ENCODE data around the gene KRT24. TPM values are rescaled to one million over a fixed set of nuclear protein-coding genes. Genes with fewer than 3 reads are reported as not detected.
"Not testable (repeated sequence)": the region's sequence is repeated elsewhere in the genome, so short reads cannot be mapped to it uniquely, and the experiment has no call there.

KRT24 gene
- total RNA-seq = not detected

DNA sequence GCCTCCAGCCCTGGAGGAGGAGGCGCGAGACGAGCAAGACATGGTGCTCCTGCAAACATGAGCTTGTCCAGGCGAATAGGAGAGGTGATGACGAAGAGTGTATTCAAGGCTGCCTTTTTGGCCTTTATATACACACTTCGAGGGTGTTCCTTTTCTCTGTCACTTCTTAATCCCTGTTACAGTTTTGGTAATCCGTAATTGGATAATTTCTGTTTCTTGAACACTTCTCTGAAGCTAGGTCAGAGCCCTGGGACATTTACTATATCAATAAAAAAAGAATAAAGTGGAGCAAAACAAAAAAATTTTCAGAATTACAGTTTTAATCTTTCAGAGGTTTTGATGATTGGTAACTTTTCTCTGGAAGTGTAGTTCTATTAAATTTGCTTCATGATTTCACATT, at the start of gene KRT24:
Gene KRT24, minus strand, starts transcription at position 101 of the 400 bp plus-strand sequence. Its CDS starts 59 bp downstream, at position 42.
- no peak for DNase-seq

DNA sequence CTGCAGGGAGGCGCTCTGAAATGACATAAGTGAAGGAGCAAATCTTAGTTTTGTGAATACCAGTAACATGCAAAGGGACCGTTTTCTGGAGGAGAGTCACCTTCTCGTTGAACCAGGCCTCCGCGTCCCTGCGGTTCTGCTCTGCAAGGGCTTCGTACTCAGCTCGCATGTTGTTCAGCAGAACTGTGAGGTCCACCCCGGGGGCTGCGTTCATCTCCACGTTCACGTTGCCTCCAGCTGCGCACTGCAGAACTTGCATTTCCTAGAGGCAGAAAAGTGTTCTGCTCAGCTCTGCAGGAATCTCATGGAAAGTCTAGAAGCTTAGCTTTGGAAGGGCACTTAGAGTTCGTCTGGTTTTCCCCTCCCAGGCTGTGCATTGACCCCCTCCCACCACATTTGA, 47.5 kb upstream of the KRT24 start:
- DNase-seq = no peak

DNA sequence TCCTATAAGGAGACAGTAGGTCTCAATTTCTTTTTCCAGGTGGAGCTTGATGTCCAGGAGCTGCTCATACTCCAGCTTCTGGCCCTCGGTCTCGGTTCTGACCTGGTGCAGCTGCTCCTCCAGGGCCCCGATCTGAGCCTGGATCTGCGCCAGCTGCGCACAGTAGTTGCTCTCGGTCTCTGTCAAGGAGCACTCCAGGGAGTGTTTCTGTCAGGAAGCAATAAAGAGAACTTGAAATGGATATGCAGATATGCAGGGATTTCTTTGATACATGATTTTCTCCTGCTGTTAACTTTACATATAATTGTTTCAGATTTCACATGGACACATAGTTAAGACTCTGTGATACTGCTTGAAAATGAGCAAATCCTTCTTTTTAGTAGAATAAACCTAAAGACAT, 46.8 kb upstream of the KRT24 start:
- DNase-seq = no peak

- DNase-seq = not testable (repeated sequence)
Observed at GRCh38 chr17:40748666-40749065, 45.1 kb upstream of the KRT24 start.

DNA sequence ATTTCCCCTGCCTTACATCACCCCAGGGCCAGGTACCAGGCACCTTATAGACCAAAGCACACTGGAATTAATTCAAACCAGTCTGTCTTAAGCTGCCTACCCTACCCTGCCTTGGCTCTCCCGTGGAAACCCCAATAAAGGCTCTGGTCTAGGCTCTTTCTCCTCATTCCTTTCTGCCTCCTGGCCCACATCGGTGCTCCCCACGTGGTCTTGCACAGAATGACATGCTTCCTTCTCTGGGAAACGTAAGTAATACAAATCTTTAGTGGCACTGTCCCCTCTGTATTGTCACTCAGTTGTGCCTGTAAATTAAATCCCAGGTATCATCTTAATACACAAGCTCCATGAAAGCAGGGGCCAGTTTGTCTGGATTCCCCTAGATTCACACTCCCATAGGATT, 35.0 kb upstream of the KRT24 start:
- no peak for DNase-seq

DNA sequence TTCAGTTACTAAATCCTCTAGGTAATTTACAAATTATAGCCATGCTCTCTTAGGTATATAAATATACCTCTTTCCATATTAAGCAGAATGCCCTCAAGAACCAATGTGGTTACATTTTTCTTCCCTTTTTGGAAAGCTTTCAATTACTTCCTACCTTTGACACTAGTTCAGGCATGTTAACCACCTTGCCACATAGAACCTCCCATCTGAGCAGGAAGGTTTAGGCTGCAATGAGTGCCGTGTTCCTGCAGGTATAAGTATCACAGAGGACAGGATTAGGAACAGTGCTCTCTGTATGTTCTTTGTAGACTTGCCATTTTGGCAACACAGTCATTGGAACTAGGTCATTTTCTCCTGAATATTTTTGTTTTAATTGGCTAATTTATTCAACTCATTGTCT, 31.5 kb upstream of the KRT24 start:
- DNase-seq = no peak

- DNase-seq = no peak
Observed at GRCh38 chr17:40734018-40734417, 30.5 kb upstream of the KRT24 start.

DNA sequence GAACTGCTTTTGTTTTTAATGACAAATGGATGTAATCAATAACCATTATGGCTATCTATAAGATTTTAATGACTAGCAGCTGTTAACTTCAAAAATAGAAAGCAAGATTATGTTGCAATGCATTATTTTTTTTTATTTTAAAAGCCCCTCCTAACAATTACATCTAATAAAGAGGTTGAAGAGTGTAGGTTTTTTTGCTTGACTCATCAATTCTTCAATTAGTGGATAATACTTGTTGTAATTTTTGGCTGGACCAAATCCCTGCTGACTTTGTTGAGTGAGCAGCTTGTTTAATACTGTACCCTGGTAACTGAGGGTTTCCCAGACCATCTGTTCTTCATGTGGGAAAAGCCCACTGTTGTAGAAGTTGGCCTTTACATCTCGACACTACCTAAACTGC, 27.4 kb upstream of the KRT24 start:
- DNase-seq = no peak

GRCh38 chr17:40727447-40728231, 24.1 kb upstream of the KRT24 start:
- no peak for DNase-seq

DNA sequence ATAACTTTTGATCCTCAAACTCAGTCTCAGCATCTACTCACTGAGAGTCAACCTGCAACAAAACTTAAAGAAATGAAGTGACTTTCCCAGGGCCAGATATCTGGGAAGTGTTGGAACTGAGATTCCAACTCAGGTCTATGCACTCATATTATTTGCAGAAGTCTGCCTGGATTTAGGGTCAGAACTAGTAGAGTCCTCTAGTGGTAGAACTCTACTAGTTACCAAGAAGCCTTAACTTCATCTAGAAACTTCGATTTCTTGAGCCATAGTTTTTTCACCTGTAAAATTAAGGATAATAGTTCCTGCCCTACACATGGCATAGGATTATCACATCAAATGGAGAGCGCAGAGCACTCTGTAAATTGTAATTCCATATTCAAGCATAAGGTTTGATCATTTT, 23.4 kb upstream of the KRT24 start:
- no peak for DNase-seq

- DNase-seq = no peak
Observed at GRCh38 chr17:40724656-40725055, 21.1 kb upstream of the KRT24 start.

GRCh38 chr17:40722241-40722640, 18.7 kb upstream of the KRT24 start:
- DNase-seq = peak; percentile 17

DNA sequence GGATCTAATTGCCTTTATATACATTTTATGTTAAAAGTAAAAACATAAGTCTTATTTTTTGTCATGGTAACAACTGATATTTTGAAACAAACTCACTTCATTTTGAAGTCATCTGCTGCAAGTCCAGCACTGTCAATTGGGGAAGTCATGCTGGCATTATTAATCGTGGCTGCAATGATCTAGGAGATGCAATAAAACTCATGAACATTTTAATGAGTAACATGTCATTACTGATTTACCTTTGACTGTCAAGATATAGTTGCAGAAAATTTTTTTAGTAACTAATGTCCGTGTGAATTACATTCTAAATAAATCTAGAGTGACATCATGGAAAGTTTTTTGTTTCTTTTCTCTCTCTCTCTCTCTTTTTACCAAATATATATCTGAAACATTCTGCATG, 17.3 kb upstream of the KRT24 start:
- no peak for DNase-seq

DNA sequence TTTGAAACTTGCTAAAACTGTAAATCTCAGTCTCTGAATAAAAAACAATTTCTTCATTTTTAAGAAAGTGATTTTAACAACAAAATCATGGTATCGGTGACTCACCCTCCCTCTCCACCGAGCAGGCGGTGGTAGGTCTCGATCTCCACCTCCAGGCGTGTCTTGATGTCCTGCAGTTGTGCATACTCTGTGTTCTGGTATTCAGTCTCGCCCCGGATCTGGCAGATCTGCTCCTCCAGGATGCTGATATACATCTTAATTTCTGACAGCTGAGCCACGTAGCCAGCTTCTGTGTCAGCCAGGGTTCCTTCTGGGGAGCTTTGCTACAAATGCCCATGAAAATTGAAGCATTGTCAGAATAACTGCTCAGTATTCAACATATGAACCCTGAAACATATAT, 15.4 kb upstream of the KRT24 start:
- DNase-seq = no peak

- DNase-seq = no peak
Observed at GRCh38 chr17:40717776-40718175, 14.2 kb upstream of the KRT24 start.

GRCh38 chr17:40714473-40714872, 10.9 kb upstream of the KRT24 start:
- no peak for DNase-seq

GRCh38 chr17:40707745-40708144, 4.2 kb upstream of the KRT24 start:
- no peak for DNase-seq

- no peak for DNase-seq
Observed at GRCh38 chr17:40705584-40705983, 2.0 kb upstream of the KRT24 start.

DNA sequence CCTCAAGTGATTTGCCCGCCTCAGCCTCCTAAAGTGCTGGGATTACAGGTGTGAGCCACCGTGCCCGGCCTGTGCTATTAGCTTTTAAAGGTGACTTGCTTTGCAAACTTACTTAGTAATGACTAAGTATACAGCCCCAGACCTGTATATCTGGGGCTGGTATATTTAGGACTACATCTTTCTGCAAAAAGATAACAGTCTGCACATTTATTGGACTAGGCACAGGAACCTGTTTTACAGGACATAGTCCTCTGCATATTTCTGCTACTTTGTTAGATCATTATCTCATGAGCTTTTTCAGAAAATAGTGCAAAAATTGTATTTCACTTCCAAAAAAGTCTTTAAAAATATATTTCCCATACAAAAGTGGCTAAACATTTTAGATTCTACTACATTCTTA, 1.3 kb downstream of the KRT24 start:
- no peak for DNase-seq

- DNase-seq = peak; percentile 56
Observed at GRCh38 chr17:40699853-40700252, 3.7 kb downstream of the KRT24 start.

DNA sequence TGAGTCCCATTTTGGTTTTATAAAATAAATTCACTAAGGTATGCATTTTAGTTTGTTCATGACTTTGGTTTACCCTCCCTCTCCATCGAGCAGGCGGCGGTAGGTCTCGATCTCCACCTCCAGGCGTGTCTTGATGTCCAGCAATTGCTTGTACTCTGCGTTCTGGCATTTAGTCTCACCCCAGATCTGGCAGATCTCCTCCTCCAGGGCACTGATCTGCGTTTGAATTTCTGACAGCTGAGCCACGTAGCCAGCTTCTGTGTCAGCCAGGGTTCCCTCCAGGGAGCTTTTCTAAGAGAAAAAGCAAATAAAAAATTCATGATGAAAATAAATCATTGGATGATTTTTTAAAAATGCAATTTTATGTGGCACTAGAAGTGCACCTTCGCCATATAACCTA, 4.2 kb downstream of the KRT24 start:
- DNase-seq = no peak

GRCh38 chr17:40697297-40697696, 6.3 kb downstream of the KRT24 start:
- DNase-seq = no peak

DNA sequence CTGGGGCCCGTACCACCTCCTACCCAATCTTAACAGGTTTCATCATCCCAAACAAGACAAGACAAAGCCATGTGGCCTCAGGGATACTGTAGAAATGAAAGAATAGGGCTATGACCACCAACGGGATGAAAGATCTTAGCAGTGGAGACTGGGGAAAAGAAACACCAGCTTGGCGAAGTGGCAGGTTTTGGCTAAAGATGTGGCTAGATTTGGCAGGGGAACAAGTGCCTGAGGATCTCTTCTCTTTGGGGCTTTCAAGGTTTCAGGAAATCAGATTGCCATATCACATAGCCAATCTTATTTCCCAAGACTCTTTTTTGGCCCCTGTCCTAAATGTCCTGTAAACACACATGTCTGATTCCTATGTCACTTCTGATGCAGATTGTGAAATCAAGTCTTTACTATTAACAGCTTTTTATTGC, 6.9 kb downstream of the KRT24 start:
- DNase-seq = peak; percentile 10

DNA sequence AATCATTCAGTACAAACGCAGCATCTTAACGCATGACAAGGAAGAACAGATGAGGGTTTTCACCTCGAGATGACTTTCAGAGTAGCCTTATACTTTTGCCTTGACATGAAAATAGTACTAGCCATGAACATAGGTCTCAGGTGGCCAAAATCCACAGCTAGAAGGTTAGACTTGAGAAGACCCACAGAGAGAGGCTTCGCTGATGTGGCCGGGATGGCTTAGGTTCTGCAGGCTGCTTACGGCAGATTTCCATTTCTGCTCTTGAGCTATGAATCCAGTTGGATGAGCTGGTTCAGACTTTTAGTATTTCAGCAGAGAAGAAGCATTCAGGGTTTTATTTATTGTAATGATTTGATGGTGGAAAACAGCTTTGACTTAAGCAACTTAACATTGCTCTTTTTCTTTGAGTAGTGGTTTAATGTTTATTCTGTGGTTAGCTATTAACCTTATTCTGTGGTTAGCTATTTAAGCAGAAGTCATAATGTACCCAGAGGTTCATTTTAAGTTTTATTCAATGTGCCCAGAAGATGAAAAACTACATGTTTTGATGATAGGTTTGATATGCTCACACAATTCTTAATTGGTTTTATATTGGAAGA, 7.6 kb downstream of the KRT24 start:
- no peak for DNase-seq
